ENCODE results near the gene MSRB2. TPM values are rescaled to one million over a fixed set of nuclear protein-coding genes. Genes with fewer than 3 reads are reported as not detected.

MSRB2 gene
- polyA plus RNA-seq, 2 of the 4 experiments (the other 2 are of a cell fraction), result 19.0 to 32.0 TPM

DNA sequence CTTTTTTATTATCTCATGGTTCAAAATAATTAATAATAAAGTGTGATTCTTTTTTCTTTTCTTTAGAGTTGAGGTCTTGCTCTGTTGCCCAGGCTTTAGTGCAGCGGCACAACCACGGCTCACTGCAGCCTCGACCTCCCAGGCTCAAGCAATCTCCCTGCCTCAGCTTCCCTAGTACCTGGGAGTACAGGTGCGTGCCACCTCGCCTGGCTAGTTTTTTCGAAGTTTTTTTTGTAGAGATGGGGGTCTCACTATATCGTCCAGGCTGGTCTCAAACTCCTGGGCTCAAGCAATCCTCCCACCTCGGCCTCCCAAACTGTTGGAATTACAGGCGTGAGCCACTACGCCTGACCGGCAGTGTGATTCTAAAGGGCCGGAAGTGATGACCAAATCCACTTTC, 28.0 kb upstream of the MSRB2 start (continued):
- TF ChIP-seq, protein P1, sequence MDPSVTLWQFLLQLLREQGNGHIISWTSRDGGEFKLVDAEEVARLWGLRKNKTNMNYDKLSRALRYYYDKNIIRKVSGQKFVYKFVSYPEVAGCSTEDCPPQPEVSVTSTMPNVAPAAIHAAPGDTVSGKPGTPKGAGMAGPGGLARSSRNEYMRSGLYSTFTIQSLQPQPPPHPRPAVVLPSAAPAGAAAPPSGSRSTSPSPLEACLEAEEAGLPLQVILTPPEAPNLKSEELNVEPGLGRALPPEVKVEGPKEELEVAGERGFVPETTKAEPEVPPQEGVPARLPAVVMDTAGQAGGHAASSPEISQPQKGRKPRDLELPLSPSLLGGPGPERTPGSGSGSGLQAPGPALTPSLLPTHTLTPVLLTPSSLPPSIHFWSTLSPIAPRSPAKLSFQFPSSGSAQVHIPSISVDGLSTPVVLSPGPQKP (IDR thresholded peaks at IDR 0.05; ENCODE audit: low read depth, low read length), result no peak
- TF ChIP-seq ZSCAN20 (CRISPR knock-in tag; IDR thresholded peaks at IDR 0.05) (no peak), ZFP36 (IDR thresholded peaks at IDR 0.05; ENCODE audit: borderline replicate concordance, partially characterized antibody) (no peak), ATOH8 (CRISPR knock-in tag; IDR thresholded peaks at IDR 0.05; ENCODE audit: low read depth) (no peak)

GRCh38 chr10:23067939-23068775, 27.2 kb upstream of the MSRB2 start:
- Histone ChIP-seq H3K4me2 (0 out of 3 replicates have a peak overlapping the region, but pooled peaks have one; percentile 24), H3K4me1 (peaks cover 10% of the 10 kb centered on the region), H3K9me3 (no peaks in the 10 kb centered on the region), H3K27ac (no peak overlapping the region), H3K4me3 (no peak overlapping the region)
- FAIRE-seq (no peak), ATAC-seq (peak; percentile 94 to 98), DNase-seq (ENCODE audit: low read depth in 1 of 2, low spot score in 1 of 2) (peak; percentile 63 to 83)
- WGBS (ENCODE audit: missing lambda C conversion rate), result 44% methylated on average over 16 of the region's 16 CpGs
- ChIA-PET POLR2A (no interaction called here), CTCF (interaction anchor here (0.8 to 1.2 kb wide), 5 partner anchors 9 to 1137 kb away, joined by 3 to 6 read pairs (median 3); no protein-coding TSS in a partner anchor)
- TF ChIP-seq RAD21 (conservative IDR thresholded peaks at IDR 0.05 in 1 of 2, IDR thresholded peaks at IDR 0.05 in 1 of 2) (peak; percentile 85 to 88), EP300 (IDR thresholded peaks at IDR 0.05) (no peak), CTCF (IDR thresholded peaks at IDR 0.05) (peak; percentile 87), SMC3 (IDR thresholded peaks at IDR 0.05) (peak; percentile 71), POLR2AphosphoS2 (conservative IDR thresholded peaks at IDR 0.05; ENCODE audit: low read length) (no peak)

DNA sequence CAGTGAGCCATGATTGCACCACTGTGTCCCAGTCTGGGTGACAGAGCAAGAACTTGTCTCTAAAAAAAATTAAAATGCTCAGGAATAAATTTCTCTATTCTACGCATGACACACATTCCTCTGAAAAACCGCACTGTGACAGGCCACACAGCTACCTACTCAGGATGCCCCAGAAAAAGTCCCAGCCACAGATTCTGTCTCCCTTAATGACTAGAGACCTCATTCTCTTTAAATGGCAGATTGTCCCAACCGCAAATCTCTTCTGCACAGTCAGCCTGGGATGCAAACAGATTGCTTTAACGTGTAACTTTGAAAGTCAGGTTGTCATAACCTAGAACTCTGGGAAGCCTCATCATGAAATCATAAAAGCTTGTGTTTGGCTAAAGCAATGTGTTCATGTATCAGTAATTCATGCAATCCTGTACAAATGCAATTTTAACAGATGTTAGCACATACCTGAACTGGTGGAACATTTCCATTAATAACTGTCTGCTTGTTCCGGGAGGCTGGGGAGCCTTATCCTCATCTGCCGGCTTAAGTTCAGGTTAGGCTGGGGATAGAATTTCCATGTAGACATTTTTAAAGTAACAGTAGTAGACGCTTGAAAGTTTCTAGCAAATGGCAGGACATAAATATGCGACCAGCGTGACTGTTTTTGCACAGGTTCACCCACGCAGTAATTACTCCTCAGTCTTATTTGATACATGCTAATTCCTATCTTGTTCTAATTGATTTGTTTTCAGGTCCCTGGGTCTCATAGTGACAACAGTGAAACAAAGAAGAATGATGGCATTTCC, 26.2 kb upstream of the MSRB2 start:
- POLR2A ChIA-PET, result no interaction called here
- no peak for ATAC-seq
- 62% methylated on average over 10 of the region's 10 CpGs for WGBS (ENCODE audit: missing lambda C conversion rate)
- FAIRE-seq, result no peak
- TF ChIP-seq HEYL (CRISPR knock-in tag; IDR thresholded peaks at IDR 0.05), result no peak
- no peak for TF ChIP-seq RFX5 (IDR thresholded peaks at IDR 0.05)
- no peak for TF ChIP-seq FOSB (CRISPR knock-in tag; IDR thresholded peaks at IDR 0.05)
- TF ChIP-seq, protein P2, sequence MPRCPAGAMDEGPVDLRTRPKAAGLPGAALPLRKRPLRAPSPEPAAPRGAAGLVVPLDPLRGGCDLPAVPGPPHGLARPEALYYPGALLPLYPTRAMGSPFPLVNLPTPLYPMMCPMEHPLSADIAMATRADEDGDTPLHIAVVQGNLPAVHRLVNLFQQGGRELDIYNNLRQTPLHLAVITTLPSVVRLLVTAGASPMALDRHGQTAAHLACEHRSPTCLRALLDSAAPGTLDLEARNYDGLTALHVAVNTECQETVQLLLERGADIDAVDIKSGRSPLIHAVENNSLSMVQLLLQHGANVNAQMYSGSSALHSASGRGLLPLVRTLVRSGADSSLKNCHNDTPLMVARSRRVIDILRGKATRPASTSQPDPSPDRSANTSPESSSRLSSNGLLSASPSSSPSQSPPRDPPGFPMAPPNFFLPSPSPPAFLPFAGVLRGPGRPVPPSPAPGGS (IDR thresholded peaks at IDR 0.05), result no peak
- TF ChIP-seq MAFK (IDR thresholded peaks at IDR 0.05; ENCODE audit: partially characterized antibody), result no peak
- no peak for TF ChIP-seq ATOH8 (CRISPR knock-in tag; IDR thresholded peaks at IDR 0.05; ENCODE audit: low read depth)
- TF ChIP-seq, protein P3, sequence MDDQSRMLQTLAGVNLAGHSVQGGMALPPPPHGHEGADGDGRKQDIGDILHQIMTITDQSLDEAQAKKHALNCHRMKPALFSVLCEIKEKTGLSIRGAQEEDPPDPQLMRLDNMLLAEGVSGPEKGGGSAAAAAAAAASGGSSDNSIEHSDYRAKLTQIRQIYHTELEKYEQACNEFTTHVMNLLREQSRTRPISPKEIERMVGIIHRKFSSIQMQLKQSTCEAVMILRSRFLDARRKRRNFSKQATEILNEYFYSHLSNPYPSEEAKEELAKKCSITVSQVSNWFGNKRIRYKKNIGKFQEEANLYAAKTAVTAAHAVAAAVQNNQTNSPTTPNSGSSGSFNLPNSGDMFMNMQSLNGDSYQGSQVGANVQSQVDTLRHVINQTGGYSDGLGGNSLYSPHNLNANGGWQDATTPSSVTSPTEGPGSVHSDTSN (IDR thresholded peaks at IDR 0.05), result no peak
- no peak for TF ChIP-seq POLR2A (IDR thresholded peaks at IDR 0.05; ENCODE audit: low read length)
- no peak for TF ChIP-seq EHF (CRISPR knock-in tag; IDR thresholded peaks at IDR 0.05)
- no peak for TF ChIP-seq MYC (IDR thresholded peaks at IDR 0.05; ENCODE audit: borderline replicate concordance, low read length)
- no peak for TF ChIP-seq TP53 (CRISPR knock-in tag; IDR thresholded peaks at IDR 0.05)
- H3K9me3 ChIP-seq, result no peaks in the 10 kb centered on the region
- no peak overlapping the region for H3K27ac ChIP-seq
- DNase-seq (ENCODE audit: low read depth in 1 of 2, low spot score in 1 of 2), result no peak
- H3K4me1 ChIP-seq, result peaks cover 10% of the 10 kb centered on the region
- no peak overlapping the region for H3K4me3 ChIP-seq
- CTCF ChIA-PET, result interaction anchor here (0.5 to 1.2 kb wide), 6 partner anchors 8 to 1574 kb away, joined by 3 to 6 read pairs (median 3); no protein-coding TSS in a partner anchor
- no peak overlapping the region for H3K4me2 ChIP-seq

All from A549 (cell line).